ENCODE data around the gene RPL27A.

Gene RPL27A

DNA sequence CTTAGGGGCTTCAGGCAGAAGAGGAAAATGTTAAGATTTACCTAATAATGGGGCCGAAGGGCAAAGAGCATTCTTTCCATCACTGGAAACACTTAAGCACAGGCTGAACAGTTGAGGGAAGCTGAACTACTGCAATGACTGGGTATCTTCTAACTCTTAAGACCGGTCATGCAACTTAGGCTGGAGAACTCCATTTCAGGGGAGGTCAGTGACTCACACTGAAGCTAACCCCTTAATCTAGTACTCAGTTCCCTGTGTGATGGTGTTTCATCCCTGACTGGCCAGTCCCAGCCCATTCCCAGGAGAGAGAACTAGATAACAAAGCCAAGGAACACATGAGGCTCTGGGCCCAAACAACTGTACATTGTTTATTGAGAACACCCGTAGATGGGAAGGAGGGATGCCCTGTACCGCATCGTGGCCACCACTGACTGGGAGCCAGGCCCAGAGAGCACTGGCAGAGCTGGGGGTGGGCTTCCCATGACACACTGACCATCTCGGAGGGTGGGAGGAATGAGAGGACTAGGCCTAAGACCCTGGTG lies 10.5 kb downstream of the RPL27A start:
- TF ChIP-seq, protein P1, sequence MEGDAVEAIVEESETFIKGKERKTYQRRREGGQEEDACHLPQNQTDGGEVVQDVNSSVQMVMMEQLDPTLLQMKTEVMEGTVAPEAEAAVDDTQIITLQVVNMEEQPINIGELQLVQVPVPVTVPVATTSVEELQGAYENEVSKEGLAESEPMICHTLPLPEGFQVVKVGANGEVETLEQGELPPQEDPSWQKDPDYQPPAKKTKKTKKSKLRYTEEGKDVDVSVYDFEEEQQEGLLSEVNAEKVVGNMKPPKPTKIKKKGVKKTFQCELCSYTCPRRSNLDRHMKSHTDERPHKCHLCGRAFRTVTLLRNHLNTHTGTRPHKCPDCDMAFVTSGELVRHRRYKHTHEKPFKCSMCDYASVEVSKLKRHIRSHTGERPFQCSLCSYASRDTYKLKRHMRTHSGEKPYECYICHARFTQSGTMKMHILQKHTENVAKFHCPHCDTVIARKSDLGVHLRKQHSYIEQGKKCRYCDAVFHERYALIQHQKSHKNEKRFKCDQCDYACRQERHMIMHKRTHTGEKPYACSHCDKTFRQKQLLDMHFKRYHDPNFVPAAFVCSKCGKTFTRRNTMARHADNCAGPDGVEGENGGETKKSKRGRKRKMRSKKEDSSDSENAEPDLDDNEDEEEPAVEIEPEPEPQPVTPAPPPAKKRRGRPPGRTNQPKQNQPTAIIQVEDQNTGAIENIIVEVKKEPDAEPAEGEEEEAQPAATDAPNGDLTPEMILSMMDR (conservative IDR thresholded peaks at IDR 0.05): no peak
- no peak overlapping the region for H3K27ac ChIP-seq

DNA sequence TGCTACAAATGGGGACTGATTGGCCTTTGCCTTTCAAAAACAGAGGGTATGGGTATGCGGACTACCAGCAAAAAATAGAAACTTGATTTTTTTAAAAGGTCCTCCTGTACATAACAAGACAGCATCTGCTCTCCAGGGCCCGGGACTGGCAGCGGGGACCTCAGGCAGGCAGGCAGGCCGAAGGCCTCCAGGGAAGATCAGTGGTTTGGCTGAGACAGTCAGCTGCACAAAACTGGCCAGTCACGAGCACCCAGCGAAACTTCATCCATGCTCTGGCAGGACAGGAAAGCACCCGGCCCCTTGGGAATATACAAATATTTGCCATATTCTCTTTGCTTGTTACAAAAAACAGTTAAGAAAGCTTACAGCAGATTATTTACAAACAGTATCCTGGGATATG lies 11.0 kb downstream of the RPL27A start:
- TF ChIP-seq, protein P1 (conservative IDR thresholded peaks at IDR 0.05): no peak
- H3K27ac ChIP-seq: no peak overlapping the region

DNA sequence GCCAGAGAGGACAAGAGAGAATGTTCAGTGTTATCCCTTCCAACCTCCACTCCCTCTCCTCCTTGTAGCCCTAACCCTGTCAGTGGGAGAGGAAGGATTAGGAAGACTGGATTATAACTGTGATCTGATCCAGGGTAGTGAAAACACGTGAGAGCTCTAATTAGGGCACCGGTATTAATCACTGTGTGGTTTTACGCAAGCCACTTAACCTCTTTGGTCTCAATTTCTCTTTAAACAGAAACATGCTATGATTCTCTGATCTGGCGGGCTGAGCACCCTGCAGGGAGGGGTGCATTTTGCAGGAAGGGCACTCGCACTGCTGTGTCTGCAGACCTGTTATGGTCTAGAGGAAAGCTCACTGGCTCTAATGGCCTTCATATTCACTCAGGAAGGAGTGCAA lies 11.5 kb downstream of the RPL27A start:
- no peak overlapping the region for H3K27ac ChIP-seq
- TF ChIP-seq, protein P1 (conservative IDR thresholded peaks at IDR 0.05): no peak

DNA sequence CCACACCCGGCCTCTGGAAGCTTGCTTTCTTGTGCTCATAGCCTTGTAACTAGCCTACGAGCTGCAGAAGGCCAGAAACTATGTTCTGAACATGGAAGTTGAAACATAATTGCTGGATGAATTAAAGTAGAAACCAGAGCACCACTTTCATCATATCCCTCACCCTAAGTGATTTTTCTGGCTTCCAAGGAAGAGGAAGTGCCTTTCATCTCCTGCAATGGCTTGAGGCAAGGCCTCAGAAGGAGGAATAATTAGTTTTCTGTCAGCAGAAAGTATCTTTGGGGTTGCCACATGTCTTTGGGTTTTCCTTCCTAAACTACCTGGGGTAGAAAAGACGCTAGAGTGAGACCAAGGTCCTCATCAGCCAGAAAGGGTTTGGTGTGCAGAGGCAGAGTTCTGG lies 14.5 kb downstream of the RPL27A start:
- TF ChIP-seq, protein P1 (conservative IDR thresholded peaks at IDR 0.05): no peak
- no peak overlapping the region for H3K27ac ChIP-seq

DNA sequence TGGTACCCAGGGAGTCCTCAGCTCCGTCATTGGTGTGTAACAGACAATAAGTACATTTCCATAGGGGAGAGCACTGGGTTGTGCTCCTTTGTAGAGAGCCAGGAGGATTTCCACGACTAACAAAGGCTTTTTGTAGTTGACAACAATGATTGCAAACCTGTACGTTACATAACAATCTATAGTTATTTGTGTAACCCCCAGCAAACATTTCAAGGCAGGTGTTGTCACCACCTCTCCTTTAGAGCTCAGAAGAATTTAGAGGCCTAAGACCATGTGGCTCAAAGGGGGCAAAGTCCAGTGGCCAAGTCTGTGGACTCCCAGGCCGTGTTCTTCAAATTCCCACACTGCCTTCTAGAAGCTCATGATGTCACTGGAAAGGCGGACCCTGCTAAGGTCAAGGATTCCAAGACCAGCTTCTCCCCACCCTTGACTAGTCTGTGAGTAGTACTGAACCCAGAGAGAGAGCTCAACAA lies 15.8 kb downstream of the RPL27A start:
- TF ChIP-seq, protein P1 (conservative IDR thresholded peaks at IDR 0.05): no peak
- H3K27ac ChIP-seq: no peak overlapping the region

DNA sequence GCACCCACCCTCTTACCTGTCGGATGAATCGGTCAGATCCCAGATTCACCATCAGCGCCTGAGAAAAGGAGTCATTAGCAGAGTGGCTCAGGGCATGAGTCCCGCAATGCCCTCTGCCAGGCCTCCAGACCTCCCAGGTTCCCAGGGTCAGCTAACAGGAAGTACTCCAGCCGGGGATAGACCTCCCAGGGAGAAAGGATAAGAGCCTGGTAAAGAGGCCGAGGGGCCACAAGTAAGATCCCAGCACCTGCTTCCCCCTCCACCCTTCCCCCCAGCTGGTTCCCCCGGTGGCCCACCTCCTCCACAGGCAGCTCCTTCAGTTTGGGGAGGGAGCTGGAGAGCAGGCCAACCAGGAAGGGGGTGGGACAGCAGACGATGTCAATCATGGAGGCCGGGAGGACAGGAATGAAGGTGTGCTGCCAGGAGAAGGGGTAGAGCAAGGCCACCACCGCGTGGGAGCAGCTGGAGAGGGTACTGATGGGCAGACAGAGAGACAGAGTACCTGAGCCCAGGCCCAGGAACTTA lies 16.4 kb downstream of the RPL27A start:
- no peak overlapping the region for H3K27ac ChIP-seq
- TF ChIP-seq, protein P1 (conservative IDR thresholded peaks at IDR 0.05): no peak

DNA sequence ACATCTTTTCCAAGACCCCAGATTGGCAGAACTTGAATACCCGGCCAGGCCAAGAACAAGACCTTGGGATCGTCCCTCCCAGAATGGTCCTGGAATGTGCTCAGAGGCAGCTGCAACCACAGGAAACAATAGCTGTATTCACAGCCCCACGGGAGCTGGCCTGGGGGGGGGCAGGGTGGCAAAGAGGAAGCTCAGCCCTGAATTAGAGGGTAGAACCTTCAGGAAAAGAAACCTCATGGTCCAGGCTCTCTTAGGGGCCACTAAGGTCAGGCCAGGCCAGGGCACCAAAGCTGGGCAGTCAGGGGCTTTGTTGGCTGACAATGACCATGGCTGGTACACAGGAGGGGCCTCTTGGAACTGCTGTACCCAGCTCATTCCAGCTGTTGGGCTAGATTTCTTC lies 17.3 kb downstream of the RPL27A start:
- TF ChIP-seq, protein P1 (conservative IDR thresholded peaks at IDR 0.05): no peak
- no peak overlapping the region for H3K27ac ChIP-seq
